ENCODE results near the gene IL5.
"Not testable (repeated sequence)": the region's sequence is repeated elsewhere in the genome, so short reads cannot be mapped to it uniquely, and the experiment has no call there.

The IL5 gene

GRCh38 chr5:132543472-132544201 lies at the start of gene IL5:
IL5 (minus strand) TSS chr5:132543522; CDS start chr5:132543478, 44 bp downstream.
- H3K27me3 ChIP-seq (ENCODE audit: insufficient read depth, poor library complexity, severe bottlenecking) = no peaks in the 10 kb centered on the region
- H3K27ac ChIP-seq (ENCODE audit: poor library complexity, severe bottlenecking) = no peak within 1 kb of the TSS
- TF ChIP-seq CTCF (IDR thresholded peaks at IDR 0.05; ENCODE audit: poor library complexity, severe bottlenecking) = no peak
- no peaks in the 10 kb centered on the region for H3K4me1 ChIP-seq (ENCODE audit: insufficient read depth, poor library complexity, severe bottlenecking)
- H3K4me3 ChIP-seq (ENCODE audit: severe bottlenecking) = no peak within 1 kb of the TSS
- no peaks in the 10 kb centered on the region for H3K9me3 ChIP-seq (ENCODE audit: severe bottlenecking)
- no peak for ATAC-seq (ENCODE audit: low read depth)
- no peaks in the 10 kb centered on the region for H3K36me3 ChIP-seq (ENCODE audit: low read depth)
- DNase-seq (ENCODE audit: low spot score) = no peak

- H3K4me1 ChIP-seq (ENCODE audit: insufficient read depth, poor library complexity, severe bottlenecking) = no peaks in the 10 kb centered on the region
These were observed 49.2 kb upstream of the IL5 start for GRCh38 chr5:132592521-132592920.

GRCh38 chr5:132591145-132591544 lies 47.8 kb upstream of the IL5 start:
- Histone ChIP-seq H3K9me3 (ENCODE audit: severe bottlenecking) (no peaks in the 10 kb centered on the region), H3K36me3 (ENCODE audit: low read depth) (peaks cover 96% of the 10 kb centered on the region), H3K4me3 (ENCODE audit: severe bottlenecking) (no peak overlapping the region), H3K27me3 (ENCODE audit: insufficient read depth, poor library complexity, severe bottlenecking) (no peaks in the 10 kb centered on the region), H3K4me1 (ENCODE audit: insufficient read depth, poor library complexity, severe bottlenecking) (no peaks in the 10 kb centered on the region), H3K27ac (ENCODE audit: poor library complexity, severe bottlenecking) (no peak overlapping the region)
- no peak for TF ChIP-seq CTCF (IDR thresholded peaks at IDR 0.05; ENCODE audit: poor library complexity, severe bottlenecking)
- ATAC-seq (ENCODE audit: low read depth) (0 out of 3 replicates have a peak, but pooled peaks have one; percentile 23), DNase-seq (ENCODE audit: low spot score) (no peak)

More at GRCh38 chr5:132592521-132592920, 49.2 kb upstream of the IL5 start:
- ATAC-seq (ENCODE audit: low read depth) (no peak), DNase-seq (ENCODE audit: low spot score) (no peak)
- no peak overlapping the region for H3K27ac ChIP-seq (ENCODE audit: poor library complexity, severe bottlenecking)
- no peak overlapping the region for H3K4me3 ChIP-seq (ENCODE audit: severe bottlenecking)
- H3K27me3 ChIP-seq (ENCODE audit: insufficient read depth, poor library complexity, severe bottlenecking) = no peaks in the 10 kb centered on the region
- no peak for TF ChIP-seq CTCF (IDR thresholded peaks at IDR 0.05; ENCODE audit: poor library complexity, severe bottlenecking)
- peaks cover 98% of the 10 kb centered on the region for H3K36me3 ChIP-seq (ENCODE audit: low read depth)
- no peaks in the 10 kb centered on the region for H3K9me3 ChIP-seq (ENCODE audit: severe bottlenecking)

GRCh38 chr5:132589467-132589866 lies 46.1 kb upstream of the IL5 start:
- Histone ChIP-seq H3K4me3 (ENCODE audit: severe bottlenecking) (no peak overlapping the region), H3K27me3 (ENCODE audit: insufficient read depth, poor library complexity, severe bottlenecking) (no peaks in the 10 kb centered on the region), H3K9me3 (ENCODE audit: severe bottlenecking) (no peaks in the 10 kb centered on the region), H3K4me1 (ENCODE audit: insufficient read depth, poor library complexity, severe bottlenecking) (no peaks in the 10 kb centered on the region), H3K27ac (ENCODE audit: poor library complexity, severe bottlenecking) (no peak overlapping the region), H3K36me3 (ENCODE audit: low read depth) (peaks cover 97% of the 10 kb centered on the region)
- no peak for ATAC-seq (ENCODE audit: low read depth)
- TF ChIP-seq CTCF (IDR thresholded peaks at IDR 0.05; ENCODE audit: poor library complexity, severe bottlenecking) = no peak
- DNase-seq (ENCODE audit: low spot score) = no peak

GRCh38 chr5:132586063-132586462 lies 42.7 kb upstream of the IL5 start:
- Histone ChIP-seq H3K27ac (ENCODE audit: poor library complexity, severe bottlenecking) (no peak overlapping the region), H3K27me3 (ENCODE audit: insufficient read depth, poor library complexity, severe bottlenecking) (no peaks in the 10 kb centered on the region), H3K4me1 (ENCODE audit: insufficient read depth, poor library complexity, severe bottlenecking) (no peaks in the 10 kb centered on the region), H3K4me3 (ENCODE audit: severe bottlenecking) (no peak overlapping the region), H3K9me3 (ENCODE audit: severe bottlenecking) (no peaks in the 10 kb centered on the region), H3K36me3 (ENCODE audit: low read depth) (peaks cover 95% of the 10 kb centered on the region)
- ATAC-seq (ENCODE audit: low read depth) (no peak), DNase-seq (ENCODE audit: low spot score) (no peak)
- no peak for TF ChIP-seq CTCF (IDR thresholded peaks at IDR 0.05; ENCODE audit: poor library complexity, severe bottlenecking)

GRCh38 chr5:132584560-132584959 lies 41.2 kb upstream of the IL5 start:
- DNase-seq (ENCODE audit: low spot score); ATAC-seq (ENCODE audit: low read depth); H3K27me3 ChIP-seq (ENCODE audit: insufficient read depth, poor library complexity, severe bottlenecking): not testable (repeated sequence)

More at GRCh38 chr5:132584560-132584959, 41.2 kb upstream of the IL5 start:
- H3K4me1 ChIP-seq (ENCODE audit: insufficient read depth, poor library complexity, severe bottlenecking); H3K9me3 ChIP-seq (ENCODE audit: severe bottlenecking); H3K27ac ChIP-seq (ENCODE audit: poor library complexity, severe bottlenecking); H3K4me3 ChIP-seq (ENCODE audit: severe bottlenecking): not testable (repeated sequence)
- peaks cover 95% of the 10 kb centered on the region for H3K36me3 ChIP-seq (ENCODE audit: low read depth)
